GM12878 (cell line): ENCODE measurements around the gene OR2F2. TPM values are rescaled to one million over a fixed set of nuclear protein-coding genes. Genes with fewer than 3 reads are reported as not detected.

Experiments used
- ASH2L ChIP-seq: fragments of 300-600, 200-600 bp; sonication (generic); IDR thresholded peaks from 2 replicates; pipeline ENCODE4 v1.6.1; 2017; ENCODE audit warnings: low read depth, mild to moderate bottlenecking, borderline replicate concordance
- BACH1 ChIP-seq: fragments of 450-650 bp; IDR thresholded peaks from 2 replicates; pipeline ENCODE4 v1.6.1; 2017; ENCODE audit warnings: mild to moderate bottlenecking, borderline replicate concordance
- BMI1 ChIP-seq: fragments of 450-650 bp; IDR thresholded peaks from 2 replicates; pipeline ENCODE4 v1.6.1; 2016; ENCODE audit warnings: mild to moderate bottlenecking, moderate library complexity, borderline replicate concordance
- EP300 ChIP-seq, 2 experiments: fragments of 150-350 bp in 1 of 2; IDR thresholded peaks; 2 replicates each; pipeline ENCODE4 v1.6.1; 2011 to 2012; ENCODE audit warnings: low read depth in 2 of 2, low read length in 2 of 2, borderline replicate concordance in 1 of 2, improper control_type of control experiment in 1 of 2, inconsistent platforms in 1 of 2; ENCODE audit not compliant: control insufficient read depth in 1 of 2
- EZH2 ChIP-seq: IDR thresholded peaks from 2 replicates; pipeline ENCODE4 v1.6.1; 2012; ENCODE audit warnings: low read depth, mild to moderate bottlenecking, control low read depth, inconsistent platforms, low read length, borderline replicate concordance; ENCODE audit not compliant: control insufficient read depth
- FOS ChIP-seq: IDR thresholded peaks from 3 replicates; pipeline ENCODE4 v1.6.1; 2011; ENCODE audit warnings: borderline replicate concordance; ENCODE audit not compliant: insufficient read length; ENCODE audit errors: extremely low read depth
- HDAC2 ChIP-seq: fragments of 200-600 bp; sonication (generic); IDR thresholded peaks from 2 replicates; pipeline ENCODE4 v1.6.1; 2017
- IKZF1 ChIP-seq: fragments of 450-650 bp; conservative IDR thresholded peaks from 2 replicates; pipeline ENCODE4 v1.6.1; 2017; ENCODE audit warnings: antibody characterized with exemption, mild to moderate bottlenecking
- MEF2B ChIP-seq: fragments of 450-650 bp; IDR thresholded peaks from 2 replicates; pipeline ENCODE4 v1.6.1; 2018; ENCODE audit warnings: mild to moderate bottlenecking, moderate library complexity; ENCODE audit not compliant: partially characterized antibody, poor library complexity, severe bottlenecking
- NR2C1 ChIP-seq: fragments of 450-650 bp; IDR thresholded peaks from 2 replicates; pipeline ENCODE4 v1.6.1; 2017; ENCODE audit warnings: antibody characterized with exemption, mild to moderate bottlenecking, moderate library complexity
- NR2F1 ChIP-seq: fragments of 450-650 bp; conservative IDR thresholded peaks from 2 replicates; pipeline ENCODE4 v1.6.1; 2017; ENCODE audit warnings: mild to moderate bottlenecking
- PML ChIP-seq: IDR thresholded peaks from 2 replicates; pipeline ENCODE4 v1.6.1; 2012; ENCODE audit warnings: low read length, inconsistent platforms
- RAD21 ChIP-seq: IDR thresholded peaks from 2 replicates; pipeline ENCODE4 v1.6.1; 2011; ENCODE audit warnings: mild to moderate bottlenecking, low read depth, low read length, moderate library complexity; ENCODE audit not compliant: insufficient read depth
- RCOR1 ChIP-seq: conservative IDR thresholded peaks from 2 replicates; pipeline ENCODE4 v1.6.1; 2012; ENCODE audit warnings: low read depth, low read length, improper control_type of control experiment
- SMAD5 ChIP-seq: IDR thresholded peaks from 2 replicates; pipeline ENCODE4 v1.6.1; 2016; ENCODE audit warnings: antibody characterized with exemption, low read depth
- STAT3 ChIP-seq: IDR thresholded peaks from 2 replicates; pipeline ENCODE4 v1.6.1; 2011; ENCODE audit warnings: low read depth, low read length, improper control_type of control experiment
- TBL1XR1 ChIP-seq: IDR thresholded peaks from 2 replicates; pipeline ENCODE4 v1.6.1; 2012; ENCODE audit warnings: low read depth, low read length, improper control_type of control experiment
- ZNF207 ChIP-seq: fragments of 450-650 bp; IDR thresholded peaks from 2 replicates; pipeline ENCODE4 v1.6.1; 2014; ENCODE audit warnings: antibody characterized with exemption, mild to moderate bottlenecking, borderline replicate concordance
- ZNF384 ChIP-seq: IDR thresholded peaks from 2 replicates; pipeline ENCODE4 v1.6.1; 2012; ENCODE audit warnings: low read depth, mild to moderate bottlenecking, low read length, improper control_type of control experiment, borderline replicate concordance
- ZNF622 ChIP-seq: fragments of 450-650 bp; IDR thresholded peaks from 2 replicates; pipeline ENCODE4 v1.6.1; 2017; ENCODE audit warnings: mild to moderate bottlenecking, inconsistent platforms
- ZZZ3 ChIP-seq: IDR thresholded peaks from 2 replicates; pipeline ENCODE4 v1.6.1; 2011; ENCODE audit warnings: low read depth; ENCODE audit not compliant: control insufficient read depth, insufficient read length
- polyA plus RNA-seq, 11 experiments: library from polyadenylated mRNA; depleted of rRNA in 4 of 11; unstranded in 6 of 11; stranded (reverse) in 5 of 11; fragments of >200 nt; fragmentation: Nextera tagmentation in 4 of 11; fragmentation: Illumina TruSeq in 1 of 11; extraction: Ambion mirVana in 4 of 11; extraction: Trizol in 1 of 11; gene quantifications; 1 replicate in 1 of 11; 2 replicates in 10 of 11; pipeline versions ENCODE4 v1.2.1 to v1.2.3, GENCODE V29; 2011 to 2016; ENCODE audit warnings: inconsistent platforms in 2 of 11, missing spikeins in 2 of 11, low read depth in 1 of 11
- total RNA-seq, 4 experiments: library from RNA; depleted of rRNA in 3 of 4; stranded (reverse); fragments of >200 nt in 3 of 4; fragmentation: Illumina TruSeq in 1 of 4; extraction: Trizol in 1 of 4; gene quantifications; 2 replicates each; pipeline versions ENCODE4 v1.2.1 to v1.2.3, GENCODE V29; 2013 to 2021
- TF ChIP-seq, protein P1 (sequence below): fragments of 450-650 bp; IDR thresholded peaks from 2 replicates; pipeline ENCODE4 v1.6.1; 2016; ENCODE audit warnings: mild to moderate bottlenecking
- TF ChIP-seq, protein P2 (sequence below): fragments of 150-350 bp; IDR thresholded peaks from 2 replicates; pipeline ENCODE4 v1.6.1; 2014; ENCODE audit warnings: mild to moderate bottlenecking, low read depth, low read length
- TF ChIP-seq, protein P3 (sequence below): IDR thresholded peaks from 2 replicates; pipeline ENCODE4 v1.6.1; 2012; ENCODE audit warnings: low read length, inconsistent platforms
- TF ChIP-seq, protein P4 (sequence below): fragments of 450-650 bp; IDR thresholded peaks from 2 replicates; pipeline ENCODE4 v1.6.1; 2018; ENCODE audit warnings: mild to moderate bottlenecking, low read depth, moderate library complexity; ENCODE audit not compliant: partially characterized antibody

OR2F2 gene
- total and polyA plus RNA-seq, 10 of the 15 experiments (the other 5 are each of a cell fraction or from before 2014, with no cell fraction given) = not detected

DNA sequence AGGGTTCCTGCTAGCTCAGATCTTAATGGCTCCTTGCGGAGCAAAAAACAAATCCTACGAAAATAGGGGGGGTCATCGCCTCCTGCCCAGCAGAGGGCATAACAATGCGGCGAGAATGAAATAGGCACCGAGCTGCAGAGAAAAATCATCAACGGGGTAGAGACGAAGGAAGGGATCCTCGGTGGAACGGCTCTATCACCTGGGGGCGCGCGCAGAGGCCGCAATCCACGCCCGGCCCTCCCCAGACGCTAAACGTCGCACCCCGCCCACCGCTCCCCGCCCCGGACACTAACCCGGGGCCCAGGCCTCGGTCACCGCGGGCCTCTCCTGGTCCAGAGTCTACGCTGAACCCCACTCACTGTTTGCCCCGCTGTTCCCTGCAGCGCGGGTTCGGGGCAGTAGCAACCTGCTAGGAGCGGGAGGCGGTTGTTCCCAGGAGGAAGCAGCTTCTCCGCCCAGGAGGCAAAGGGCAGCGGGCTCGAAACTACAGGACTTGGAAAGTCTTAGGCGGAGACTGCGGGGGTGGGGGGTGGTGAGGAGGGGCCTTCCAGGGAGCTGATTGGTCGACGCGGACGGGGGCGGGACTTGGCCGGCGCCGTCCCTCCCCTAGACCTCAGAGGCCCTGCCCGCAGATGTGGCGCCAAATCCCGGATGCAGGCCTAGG is 33.2 kb upstream of the OR2F2 start, which contains the start of gene TCAF1 (continued):
- TF ChIP-seq, protein P1, sequence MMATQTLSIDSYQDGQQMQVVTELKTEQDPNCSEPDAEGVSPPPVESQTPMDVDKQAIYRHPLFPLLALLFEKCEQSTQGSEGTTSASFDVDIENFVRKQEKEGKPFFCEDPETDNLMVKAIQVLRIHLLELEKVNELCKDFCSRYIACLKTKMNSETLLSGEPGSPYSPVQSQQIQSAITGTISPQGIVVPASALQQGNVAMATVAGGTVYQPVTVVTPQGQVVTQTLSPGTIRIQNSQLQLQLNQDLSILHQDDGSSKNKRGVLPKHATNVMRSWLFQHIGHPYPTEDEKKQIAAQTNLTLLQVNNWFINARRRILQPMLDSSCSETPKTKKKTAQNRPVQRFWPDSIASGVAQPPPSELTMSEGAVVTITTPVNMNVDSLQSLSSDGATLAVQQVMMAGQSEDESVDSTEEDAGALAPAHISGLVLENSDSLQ = peak; percentile 17; the same call in 1 of the 2 replicates
- TF ChIP-seq HDAC2 (no peak), TBL1XR1 (no peak), ZNF384 (no peak), BACH1 (no peak), MEF2B (no peak), ZZZ3 (no peak), RCOR1 (no peak), PML (peak; percentile 30; the same call in 1 of the 2 replicates), EP300 (IDR thresholded peaks at IDR 0.05; ENCODE audit: borderline replicate concordance in 1 of 2, control insufficient read depth in 1 of 2, low read depth in 2 of 2, low read length in 2 of 2) (no peak), BMI1 (no peak), FOS (no peak), SMAD5 (peak; percentile 81), IKZF1 (peak; percentile 91), EZH2 (no peak), ASH2L (0 out of 2 replicates have a peak, but pooled peaks have one; percentile 34), STAT3 (no peak), RAD21 (peak; percentile 32), ZNF622 (no peak), NR2C1 (peak; percentile 32; the same call in 1 of the 2 replicates), ZNF207 (no peak), NR2F1 (peak; percentile 88)
- TF ChIP-seq, protein P2, sequence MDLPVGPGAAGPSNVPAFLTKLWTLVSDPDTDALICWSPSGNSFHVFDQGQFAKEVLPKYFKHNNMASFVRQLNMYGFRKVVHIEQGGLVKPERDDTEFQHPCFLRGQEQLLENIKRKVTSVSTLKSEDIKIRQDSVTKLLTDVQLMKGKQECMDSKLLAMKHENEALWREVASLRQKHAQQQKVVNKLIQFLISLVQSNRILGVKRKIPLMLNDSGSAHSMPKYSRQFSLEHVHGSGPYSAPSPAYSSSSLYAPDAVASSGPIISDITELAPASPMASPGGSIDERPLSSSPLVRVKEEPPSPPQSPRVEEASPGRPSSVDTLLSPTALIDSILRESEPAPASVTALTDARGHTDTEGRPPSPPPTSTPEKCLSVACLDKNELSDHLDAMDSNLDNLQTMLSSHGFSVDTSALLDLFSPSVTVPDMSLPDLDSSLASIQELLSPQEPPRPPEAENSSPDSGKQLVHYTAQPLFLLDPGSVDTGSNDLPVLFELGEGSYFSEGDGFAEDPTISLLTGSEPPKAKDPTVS = no peak; the same call in 1 of the 2 replicates
- TF ChIP-seq, protein P3, sequence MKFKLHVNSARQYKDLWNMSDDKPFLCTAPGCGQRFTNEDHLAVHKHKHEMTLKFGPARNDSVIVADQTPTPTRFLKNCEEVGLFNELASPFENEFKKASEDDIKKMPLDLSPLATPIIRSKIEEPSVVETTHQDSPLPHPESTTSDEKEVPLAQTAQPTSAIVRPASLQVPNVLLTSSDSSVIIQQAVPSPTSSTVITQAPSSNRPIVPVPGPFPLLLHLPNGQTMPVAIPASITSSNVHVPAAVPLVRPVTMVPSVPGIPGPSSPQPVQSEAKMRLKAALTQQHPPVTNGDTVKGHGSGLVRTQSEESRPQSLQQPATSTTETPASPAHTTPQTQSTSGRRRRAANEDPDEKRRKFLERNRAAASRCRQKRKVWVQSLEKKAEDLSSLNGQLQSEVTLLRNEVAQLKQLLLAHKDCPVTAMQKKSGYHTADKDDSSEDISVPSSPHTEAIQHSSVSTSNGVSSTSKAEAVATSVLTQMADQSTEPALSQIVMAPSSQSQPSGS = no peak
- TF ChIP-seq, protein P4, sequence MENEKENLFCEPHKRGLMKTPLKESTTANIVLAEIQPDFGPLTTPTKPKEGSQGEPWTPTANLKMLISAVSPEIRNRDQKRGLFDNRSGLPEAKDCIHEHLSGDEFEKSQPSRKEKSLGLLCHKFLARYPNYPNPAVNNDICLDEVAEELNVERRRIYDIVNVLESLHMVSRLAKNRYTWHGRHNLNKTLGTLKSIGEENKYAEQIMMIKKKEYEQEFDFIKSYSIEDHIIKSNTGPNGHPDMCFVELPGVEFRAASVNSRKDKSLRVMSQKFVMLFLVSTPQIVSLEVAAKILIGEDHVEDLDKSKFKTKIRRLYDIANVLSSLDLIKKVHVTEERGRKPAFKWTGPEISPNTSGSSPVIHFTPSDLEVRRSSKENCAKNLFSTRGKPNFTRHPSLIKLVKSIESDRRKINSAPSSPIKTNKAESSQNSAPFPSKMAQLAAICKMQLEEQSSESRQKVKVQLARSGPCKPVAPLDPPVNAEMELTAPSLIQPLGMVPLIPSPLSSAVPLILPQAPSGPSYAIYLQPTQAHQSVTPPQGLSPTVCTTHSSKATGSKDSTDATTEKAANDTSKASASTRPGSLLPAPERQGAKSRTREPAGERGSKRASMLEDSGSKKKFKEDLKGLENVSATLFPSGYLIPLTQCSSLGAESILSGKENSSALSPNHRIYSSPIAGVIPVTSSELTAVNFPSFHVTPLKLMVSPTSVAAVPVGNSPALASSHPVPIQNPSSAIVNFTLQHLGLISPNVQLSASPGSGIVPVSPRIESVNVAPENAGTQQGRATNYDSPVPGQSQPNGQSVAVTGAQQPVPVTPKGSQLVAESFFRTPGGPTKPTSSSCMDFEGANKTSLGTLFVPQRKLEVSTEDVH = peak; percentile 64
